GM04503 (cell line): ENCODE measurements around the gene CPXM2.
"Not testable (repeated sequence)": the region's sequence is repeated elsewhere in the genome, so short reads cannot be mapped to it uniquely, and the experiment has no call there.

Experiments
- DNase-seq: peaks from one replicate; pipeline ENCODE4 v3.0.0-alpha.2; 2012; ENCODE audit warnings: low read depth

CPXM2 gene

DNA sequence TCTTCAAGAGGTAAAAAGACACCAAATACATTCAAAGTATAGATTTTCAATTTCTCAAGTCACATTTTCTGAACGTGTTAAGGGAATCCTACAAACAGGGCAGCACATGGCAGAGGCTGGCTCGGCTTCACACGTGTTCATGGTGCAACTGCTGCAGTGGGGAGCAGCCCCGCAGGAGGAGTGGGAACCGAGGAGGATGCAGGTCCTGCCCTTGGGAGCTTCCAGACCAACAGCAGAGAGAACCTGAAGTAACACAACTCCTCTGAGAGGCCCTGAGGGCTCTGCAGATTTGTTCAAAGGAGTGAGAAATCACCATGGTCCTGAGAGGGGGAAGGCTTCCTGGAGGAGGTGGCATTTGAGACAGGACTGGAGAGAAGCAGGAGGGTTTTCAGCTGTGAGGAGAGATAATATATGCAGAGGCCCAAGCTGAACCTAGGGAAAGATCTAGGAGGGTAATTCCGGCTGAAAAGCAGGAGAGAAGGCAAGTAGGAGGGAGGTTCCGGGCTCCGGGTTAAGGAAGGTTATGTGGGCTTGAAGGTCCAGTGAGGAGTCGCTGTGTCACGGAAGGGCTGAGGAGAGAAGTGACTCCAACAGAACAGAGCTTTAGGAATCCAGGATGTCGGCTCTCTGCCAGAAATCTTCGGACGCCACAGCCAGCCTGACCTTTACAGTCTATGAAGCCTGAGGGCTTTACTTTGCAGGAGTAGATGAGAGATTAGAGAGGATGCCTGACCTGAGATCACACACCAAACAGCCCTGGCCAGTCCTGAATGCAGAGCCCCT lies 148.0 kb downstream of the CPXM2 start:
- peak; percentile 9 for DNase-seq

DNA sequence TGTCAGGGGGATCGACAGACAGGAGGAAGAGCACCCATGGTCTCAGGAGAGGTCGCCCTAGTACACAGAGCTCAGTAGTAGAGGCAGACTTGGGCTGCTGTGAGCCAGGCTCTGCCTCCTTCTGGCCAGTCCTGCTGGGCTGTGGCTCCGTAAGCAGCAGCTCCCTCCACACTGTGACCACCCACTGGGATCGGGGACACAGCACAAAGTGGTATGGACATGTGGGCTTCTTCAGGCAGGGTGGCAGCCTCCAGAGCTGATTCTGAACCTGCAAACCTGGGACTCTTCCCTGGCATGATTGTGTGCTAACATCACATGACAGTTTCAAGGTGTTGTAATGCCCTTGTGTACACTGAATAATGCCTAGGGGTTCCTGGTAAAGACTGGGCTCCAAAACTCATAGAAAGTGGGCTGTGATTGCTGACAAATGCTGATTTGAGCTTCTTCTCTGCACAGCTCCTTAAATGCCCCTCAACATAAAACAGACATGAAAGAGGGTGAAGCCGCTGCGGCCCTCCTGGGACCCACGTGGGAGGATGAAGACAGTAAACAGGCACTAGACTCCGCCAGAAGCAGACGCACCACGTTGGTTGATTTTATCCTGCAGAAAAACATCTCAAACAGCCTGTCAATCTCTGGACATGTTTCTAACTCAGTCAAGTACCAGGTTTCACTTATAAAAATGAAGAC lies 148.7 kb downstream of the CPXM2 start:
- DNase-seq = no peak

- DNase-seq = no peak
Observed at GRCh38 chr10:123741711-123742110, 149.9 kb downstream of the CPXM2 start.

DNA sequence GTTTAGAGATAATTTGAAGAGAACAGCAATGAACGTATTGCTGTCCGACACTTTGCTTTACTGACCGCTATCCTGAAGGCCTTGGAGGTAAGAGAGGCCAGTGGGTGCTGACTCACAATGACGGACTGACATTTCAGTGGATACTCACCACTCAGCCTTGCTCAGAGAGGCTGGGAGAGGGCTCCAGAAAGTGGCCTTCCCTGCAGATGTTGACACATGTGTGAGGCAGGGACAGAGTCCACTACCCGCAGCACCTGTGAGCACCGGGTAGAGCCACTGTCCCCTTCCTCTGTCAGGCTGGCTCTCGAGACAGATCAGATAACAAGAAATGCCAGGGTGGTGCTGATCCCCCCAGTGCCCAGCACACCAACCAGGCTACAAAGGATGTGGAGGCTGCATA lies 150.5 kb downstream of the CPXM2 start:
- no peak for DNase-seq

GRCh38 chr10:123736917-123737316 lies 154.7 kb downstream of the CPXM2 start:
- not testable (repeated sequence) for DNase-seq

DNA sequence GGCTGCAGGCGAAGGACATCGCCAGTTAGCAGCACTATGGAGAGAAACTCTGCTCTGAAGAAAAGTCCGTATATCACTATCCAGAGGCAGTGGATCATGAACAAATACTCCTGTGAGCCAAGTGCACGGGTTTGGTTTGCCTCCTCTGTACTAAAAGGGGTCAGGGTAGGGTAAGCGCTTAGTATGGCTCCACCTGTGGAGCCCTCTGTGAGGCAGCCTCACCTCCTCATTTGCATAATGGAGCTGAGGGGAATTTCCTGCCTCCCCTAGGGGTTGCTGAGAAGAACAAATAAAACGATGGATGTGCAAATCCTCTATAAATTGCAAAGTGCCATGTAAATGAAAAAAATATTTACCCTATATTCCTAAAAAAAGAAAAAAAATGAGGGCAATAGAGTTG lies 162.1 kb downstream of the CPXM2 start:
- DNase-seq = no peak

DNA sequence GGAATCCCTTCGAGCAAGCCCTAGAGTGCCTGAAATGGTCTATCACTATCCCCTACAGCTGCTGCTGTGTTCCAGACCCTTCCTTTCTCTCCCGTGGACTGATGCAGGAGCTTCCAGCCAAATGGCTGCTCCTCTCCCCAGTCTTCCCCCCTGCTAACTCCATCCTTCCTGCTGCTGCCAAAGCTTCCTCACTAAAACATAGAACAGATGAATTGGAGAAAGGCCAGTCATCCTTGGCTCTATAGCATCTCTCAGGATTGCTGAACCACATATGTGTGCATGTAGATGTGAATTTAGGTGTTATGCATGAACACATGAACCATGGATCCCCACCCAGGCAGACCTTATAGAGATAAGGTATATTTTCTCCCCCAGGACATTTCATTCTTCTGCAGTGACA lies 164.8 kb downstream of the CPXM2 start:
- DNase-seq = no peak

DNA sequence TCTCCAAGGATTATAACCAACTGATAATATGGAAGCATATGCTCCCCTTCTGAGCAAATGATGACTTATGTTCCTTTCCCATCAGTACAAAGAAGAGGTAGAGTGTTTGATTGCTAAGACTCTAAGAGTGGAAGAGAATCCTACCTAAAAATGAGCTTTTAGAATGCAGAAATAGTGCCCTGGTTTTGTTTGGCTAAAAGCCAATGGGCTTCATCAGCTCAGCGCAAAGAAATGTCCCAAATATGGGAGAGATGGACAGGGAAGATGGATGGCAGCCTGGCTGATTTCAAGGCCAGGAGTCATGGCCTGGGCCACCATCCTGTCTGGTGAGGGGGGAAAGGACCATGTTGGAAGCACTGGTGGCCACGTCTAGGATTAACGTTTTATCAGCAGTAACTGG lies 165.2 kb downstream of the CPXM2 start:
- no peak for DNase-seq

GRCh38 chr10:123724747-123725146 lies 166.9 kb downstream of the CPXM2 start:
- no peak for DNase-seq

- DNase-seq = no peak
Observed at GRCh38 chr10:123722351-123722750, 169.3 kb downstream of the CPXM2 start.

DNA sequence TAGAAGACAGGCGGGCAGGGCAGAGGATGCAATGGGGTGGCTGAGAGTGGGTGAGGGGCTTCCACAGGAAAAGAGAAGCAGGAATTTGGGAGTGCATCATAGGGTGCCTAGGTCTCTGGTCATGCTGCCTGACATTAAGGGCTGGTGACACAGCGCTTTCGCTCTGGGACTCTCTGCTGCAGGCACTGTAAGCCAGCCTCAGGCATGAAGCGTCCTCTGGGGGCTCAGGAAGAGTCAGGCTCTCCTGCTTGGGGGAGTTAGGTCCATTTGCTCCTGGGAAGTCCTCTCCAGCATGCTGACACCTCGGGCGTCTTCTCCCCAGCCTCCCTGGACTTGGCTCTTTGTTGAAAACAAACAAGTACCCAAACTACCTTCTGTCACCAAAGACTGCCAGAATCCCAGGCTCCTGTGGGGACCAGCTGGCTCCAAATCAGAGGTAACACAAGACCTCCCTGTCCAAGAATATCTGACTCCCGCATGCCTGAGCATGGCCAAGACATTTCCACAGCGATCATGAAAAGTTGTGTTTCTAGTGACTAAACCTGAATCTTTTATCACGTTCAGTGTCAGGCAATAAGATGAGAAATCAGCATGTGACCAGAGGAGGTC lies 170.1 kb downstream of the CPXM2 start:
- DNase-seq = no peak

DNA sequence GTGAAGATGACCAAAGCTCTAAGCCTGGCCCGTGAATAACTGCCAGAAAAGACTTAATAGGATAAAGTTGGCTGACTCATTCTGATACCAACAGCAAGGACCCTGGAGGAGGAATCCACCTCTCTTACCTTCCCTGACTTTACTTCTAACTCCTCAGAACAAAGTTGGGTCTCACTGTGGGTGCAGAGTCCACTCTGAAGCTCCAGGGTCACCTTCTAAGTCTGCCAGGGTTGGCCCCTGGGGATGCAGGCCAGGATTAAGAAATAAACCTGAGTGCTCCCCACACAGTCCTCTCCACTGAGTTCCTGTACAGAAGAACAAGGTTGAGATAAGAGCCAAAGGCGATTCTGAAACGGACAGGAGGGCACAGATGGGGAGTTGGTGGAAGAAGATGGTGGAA lies 171.1 kb downstream of the CPXM2 start:
- DNase-seq = no peak

DNA sequence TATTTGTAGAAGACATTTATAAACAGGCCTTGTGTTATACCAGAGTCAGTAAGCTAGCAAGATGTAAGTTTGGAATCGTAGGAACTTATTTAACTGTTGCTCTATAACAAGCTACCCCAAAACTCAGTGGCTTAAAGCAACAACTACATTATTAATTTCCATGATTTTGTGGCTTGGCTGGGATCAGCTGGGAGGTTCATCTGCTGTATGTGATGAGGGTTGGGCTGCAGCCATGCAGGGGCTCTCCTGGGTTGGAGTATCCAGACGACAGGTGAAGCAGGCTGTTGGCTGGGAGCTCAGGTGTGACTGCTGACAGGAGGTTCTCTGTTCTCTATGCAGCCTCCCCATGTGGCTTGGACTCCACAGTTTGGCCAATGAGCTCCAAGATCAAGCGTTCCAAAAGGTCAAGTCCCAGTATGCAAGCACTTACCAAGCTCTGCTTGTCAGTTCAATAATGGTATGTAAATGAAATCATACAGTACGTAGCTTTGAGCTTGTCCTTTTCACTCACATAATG lies 173.0 kb downstream of the CPXM2 start:
- DNase-seq = no peak

DNA sequence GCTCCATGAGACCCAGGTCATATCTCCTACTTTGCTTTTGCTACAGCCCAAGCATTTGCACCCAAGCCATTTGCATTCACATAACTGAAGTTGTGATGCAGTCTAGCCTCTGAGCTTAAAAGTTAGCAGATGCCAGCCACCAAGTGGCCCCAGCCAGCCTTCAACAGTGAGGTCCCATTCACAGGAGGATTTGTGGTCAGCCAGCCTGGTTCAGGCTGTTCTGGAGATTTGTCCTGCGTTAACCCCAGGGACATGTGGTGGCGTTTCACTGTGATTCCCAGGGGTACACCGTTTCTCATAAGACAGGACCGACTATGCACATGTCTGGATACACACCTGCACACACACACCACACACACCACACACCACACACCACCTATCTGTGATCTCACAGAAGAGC lies 174.3 kb downstream of the CPXM2 start:
- DNase-seq = no peak

DNA sequence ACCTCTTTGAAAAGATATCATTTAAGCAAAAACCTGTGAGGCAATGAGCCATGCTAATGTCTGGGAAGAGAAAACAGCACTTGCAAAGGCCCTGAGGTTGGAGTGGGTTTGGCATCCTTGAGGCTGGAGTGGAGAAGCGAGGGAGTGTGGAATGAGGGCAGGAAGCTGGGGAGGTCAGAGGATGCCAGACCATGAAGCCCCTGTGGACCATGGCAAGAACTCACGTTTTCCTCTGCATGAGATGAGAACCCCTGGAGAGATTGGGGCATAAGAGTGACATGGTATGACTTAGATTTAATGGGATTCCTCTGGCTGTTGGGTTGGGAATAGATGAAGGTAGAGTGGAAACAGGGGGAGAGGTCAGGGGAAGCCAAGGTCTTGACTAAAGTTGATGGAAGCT lies 176.1 kb downstream of the CPXM2 start:
- DNase-seq = no peak

GRCh38 chr10:123706236-123706635 lies 185.4 kb downstream of the CPXM2 start:
- DNase-seq = no peak

DNA sequence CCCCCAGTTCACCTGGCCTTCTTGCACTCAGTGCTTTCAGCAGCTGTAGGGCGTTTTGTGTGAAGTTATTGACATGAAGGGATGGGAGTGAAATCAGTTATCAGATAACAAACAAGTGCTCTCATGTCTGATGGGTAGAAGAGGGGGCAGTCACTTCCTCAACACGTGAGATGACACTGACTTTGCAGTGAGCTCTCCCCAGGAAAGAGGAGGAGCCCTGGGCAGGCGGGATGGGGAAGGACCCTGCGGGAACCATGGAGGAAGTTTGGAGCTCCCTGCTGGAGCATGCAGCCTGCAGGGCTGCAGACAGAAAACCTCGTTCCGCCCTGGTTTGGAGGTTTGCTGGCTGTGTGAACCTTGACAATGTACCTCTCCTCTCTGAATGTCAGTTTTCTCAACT lies 186.8 kb downstream of the CPXM2 start:
- DNase-seq = no peak

DNA sequence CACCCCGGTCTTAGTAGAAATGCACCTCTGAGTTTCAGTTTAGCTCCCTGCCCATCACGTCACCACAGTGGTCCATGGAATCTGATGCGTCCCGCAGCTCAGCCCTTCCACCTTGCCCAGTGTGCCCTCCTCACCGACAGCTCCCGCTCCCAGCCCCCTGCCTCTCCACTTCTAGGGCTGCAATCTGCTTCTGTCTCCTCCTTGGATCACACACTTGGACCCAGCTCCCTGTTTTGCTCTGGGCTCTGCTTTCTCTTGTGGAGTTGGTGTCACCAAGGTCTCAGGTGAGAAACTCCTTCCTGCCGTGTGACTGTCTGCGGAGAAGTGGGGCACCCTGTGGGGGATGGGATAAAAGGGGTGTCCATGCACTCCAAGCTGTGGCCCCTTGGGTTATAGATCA lies 187.5 kb downstream of the CPXM2 start:
- DNase-seq = no peak

DNA sequence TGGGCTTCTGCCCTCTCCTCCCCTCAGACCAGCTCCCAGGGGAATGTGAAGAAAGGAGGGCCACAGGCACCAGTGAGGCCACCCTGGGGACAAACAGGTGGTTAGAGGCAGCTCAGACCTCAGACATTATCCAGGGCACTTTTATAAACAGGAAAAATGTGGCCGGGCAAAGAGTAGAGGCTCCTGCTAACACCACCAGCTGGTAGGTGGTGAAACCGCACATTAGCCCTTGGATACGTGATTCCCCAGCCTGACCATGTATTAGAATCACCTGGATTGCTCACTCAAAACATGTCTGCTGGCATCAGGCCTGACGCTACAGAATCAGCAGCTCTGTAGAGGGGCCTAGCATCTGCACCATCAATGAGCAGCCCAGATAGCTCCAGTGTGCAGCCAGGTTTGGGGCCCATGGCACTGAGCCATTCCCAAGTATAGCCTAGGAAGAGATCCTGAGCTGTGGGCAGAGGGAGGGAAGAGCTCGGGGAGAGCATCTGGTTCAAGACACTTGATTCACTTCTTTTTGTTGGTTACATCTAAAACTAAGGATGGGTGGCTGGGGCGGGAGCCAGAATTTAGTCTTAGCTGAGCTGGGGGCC lies 188.3 kb downstream of the CPXM2 start:
- DNase-seq = no peak
